Coronary artery (tissue), 2 donors: ENCODE data around the gene SMNDC1.

Experiments
- DNase-seq: peaks from one replicate; pipeline ENCODE4 v3.0.0-alpha.2; 2017; ENCODE audit warnings: low spot score
- H3K27ac ChIP-seq, 2 donors: fragments of 200-600 bp; sonication (generic); one replicate each; pipeline ENCODE4 v1.5.1; 2016 to 2019
- H3K4me3 ChIP-seq: fragments of 200-600 bp; sonication (generic); 2 replicates; pipeline ENCODE4 v1.5.1; 2016; ENCODE audit warnings: mild to moderate bottlenecking, moderate library complexity
- TF ChIP-seq, protein P1 (sequence below): fragments of 200-600 bp; sonication (generic); IDR thresholded peaks from one replicate; pipeline ENCODE4 v1.5.1; 2019; ENCODE audit warnings: antibody characterized with exemption

The SMNDC1 gene

DNA sequence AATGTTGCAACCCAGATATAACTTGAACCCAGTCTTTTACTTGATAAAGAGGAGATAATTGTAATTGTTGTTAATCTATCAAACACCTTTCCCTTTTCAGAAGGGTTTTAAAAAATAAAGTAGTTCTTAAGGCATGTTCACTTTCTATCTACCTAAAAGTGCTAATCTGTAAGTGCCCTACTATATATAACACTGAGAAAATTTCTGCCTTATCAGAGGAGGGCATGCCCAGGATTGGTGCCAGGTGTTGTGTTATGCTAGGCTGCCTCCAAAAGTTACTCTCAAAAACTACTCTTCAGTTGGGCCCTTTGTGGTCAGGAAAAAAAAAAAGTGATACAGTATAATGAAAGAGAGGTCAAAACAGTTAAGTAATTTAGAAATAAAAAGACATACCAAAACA is 36.3 kb downstream of the SMNDC1 start:
- TF ChIP-seq, protein P1, sequence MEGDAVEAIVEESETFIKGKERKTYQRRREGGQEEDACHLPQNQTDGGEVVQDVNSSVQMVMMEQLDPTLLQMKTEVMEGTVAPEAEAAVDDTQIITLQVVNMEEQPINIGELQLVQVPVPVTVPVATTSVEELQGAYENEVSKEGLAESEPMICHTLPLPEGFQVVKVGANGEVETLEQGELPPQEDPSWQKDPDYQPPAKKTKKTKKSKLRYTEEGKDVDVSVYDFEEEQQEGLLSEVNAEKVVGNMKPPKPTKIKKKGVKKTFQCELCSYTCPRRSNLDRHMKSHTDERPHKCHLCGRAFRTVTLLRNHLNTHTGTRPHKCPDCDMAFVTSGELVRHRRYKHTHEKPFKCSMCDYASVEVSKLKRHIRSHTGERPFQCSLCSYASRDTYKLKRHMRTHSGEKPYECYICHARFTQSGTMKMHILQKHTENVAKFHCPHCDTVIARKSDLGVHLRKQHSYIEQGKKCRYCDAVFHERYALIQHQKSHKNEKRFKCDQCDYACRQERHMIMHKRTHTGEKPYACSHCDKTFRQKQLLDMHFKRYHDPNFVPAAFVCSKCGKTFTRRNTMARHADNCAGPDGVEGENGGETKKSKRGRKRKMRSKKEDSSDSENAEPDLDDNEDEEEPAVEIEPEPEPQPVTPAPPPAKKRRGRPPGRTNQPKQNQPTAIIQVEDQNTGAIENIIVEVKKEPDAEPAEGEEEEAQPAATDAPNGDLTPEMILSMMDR, result no peak
- Histone ChIP-seq H3K27ac (peak overlapping the region; percentile 87 to 88), H3K4me3 (peak overlapping the region; percentile 62)
- DNase-seq, result no peak

GRCh38 chr10:110267276-110267675 is 37.4 kb downstream of the SMNDC1 start:
- Histone ChIP-seq H3K4me3 (no peak overlapping the region), H3K27ac (peak overlapping the region; percentile 33 to 87)
- TF ChIP-seq, protein P1, result no peak
- DNase-seq, result no peak

- no peak for DNase-seq
- no peak overlapping the region for H3K4me3 ChIP-seq
- TF ChIP-seq, protein P1, result no peak
- peak overlapping the region; percentile 43 to 83 for H3K27ac ChIP-seq
Measured at GRCh38 chr10:110265573-110266193, 39.0 kb downstream of the SMNDC1 start.

DNA sequence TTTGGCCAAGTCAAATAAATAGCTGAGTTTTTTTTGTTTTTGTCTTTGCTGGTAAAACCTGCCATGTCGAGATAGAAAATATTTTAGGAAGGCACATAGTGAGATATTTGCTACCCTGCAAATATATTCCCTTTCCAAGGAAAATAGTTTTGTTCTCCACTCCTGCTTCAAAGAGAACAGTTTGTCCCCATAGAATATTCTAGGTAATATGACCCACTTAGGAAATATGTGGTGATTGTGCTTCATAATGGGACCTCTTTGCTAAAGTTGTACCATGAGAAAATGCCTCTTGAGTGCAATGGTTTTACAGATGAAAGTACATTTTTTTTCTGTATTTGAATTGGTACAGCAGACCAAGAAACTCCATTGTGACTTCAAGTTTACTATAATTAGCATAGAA is 41.6 kb downstream of the SMNDC1 start:
- no peak for DNase-seq
- Histone ChIP-seq H3K27ac (peak overlapping the region; percentile 83 to 84), H3K4me3 (no peak overlapping the region)
- TF ChIP-seq, protein P1, result no peak

- Histone ChIP-seq H3K4me3 (no peak overlapping the region), H3K27ac (peak overlapping the region; percentile 83 to 84)
- TF ChIP-seq, protein P1, result no peak
- no peak for DNase-seq
Measured at GRCh38 chr10:110260746-110261477, 43.8 kb downstream of the SMNDC1 start.

DNA sequence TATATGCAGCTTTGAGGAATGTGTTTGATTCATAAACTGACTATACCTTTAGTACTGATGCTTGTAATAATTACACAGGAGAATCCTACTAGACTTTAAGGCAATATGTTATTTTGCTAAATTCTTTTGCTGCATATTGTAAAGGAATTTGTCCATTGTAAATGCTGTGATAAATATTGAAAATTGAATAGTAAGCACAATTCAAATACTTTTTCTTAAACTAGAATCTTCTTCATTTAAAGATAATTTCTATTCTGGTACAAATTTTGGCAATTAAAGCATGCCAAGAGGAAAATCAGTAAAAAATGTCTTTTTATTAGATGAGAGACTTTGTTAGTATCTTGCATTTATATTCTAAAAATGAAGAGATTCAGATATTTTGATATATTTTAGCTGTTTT is 45.4 kb downstream of the SMNDC1 start:
- DNase-seq, result no peak
- TF ChIP-seq, protein P1, result no peak
- H3K4me3 ChIP-seq, result no peak overlapping the region
- no peak overlapping the region for H3K27ac ChIP-seq

DNA sequence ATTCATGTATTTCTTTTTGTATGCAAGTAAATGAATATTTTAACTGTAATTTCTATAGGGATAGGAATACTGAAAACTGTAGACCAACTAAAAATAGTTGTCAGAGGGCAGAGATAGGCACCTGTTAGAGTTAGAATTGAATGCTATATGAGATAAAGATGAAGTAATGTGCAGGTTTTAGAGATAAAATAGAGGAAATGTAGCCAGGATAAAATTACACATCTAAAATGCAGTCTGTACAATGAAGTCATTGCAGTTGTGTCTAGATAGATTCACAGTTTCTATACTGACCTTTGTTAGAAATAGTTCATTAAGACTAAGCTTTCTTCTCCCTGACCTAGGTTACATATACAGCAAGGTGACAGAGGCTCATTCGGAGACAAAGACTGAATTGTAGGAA is 46.2 kb downstream of the SMNDC1 start:
- no peak overlapping the region for H3K4me3 ChIP-seq
- no peak overlapping the region for H3K27ac ChIP-seq
- TF ChIP-seq, protein P1, result no peak
- DNase-seq, result no peak
